ENCODE measurements around the gene NDUFS8. TPM values are rescaled to one million over a fixed set of nuclear protein-coding genes. Genes with fewer than 3 reads are reported as not detected.
A peak's percentile ranks its signal among the peaks of the same experiment; 100 is the strongest.

The NDUFS8 gene
- total and polyA plus RNA-seq, 2 of the 13 experiments (the other 11 are each of a cell fraction or from before 2014, with no cell fraction given) = 96.7 to 158 TPM

GRCh38 chr11:68038718-68039525, 8.4 kb downstream of the NDUFS8 start, which contains the start of gene TCIRG1 (continued):
- TF ChIP-seq ZNF251 (CRISPR knock-in tag; IDR thresholded peaks at IDR 0.05) = no peak
- 0 out of 2 replicates have a peak, but pooled peaks have one; percentile 4 for TF ChIP-seq NRL (CRISPR knock-in tag; IDR thresholded peaks at IDR 0.05; ENCODE audit: borderline replicate concordance)
- no peak for TF ChIP-seq SYNCRIP (IDR thresholded peaks at IDR 0.05; ENCODE audit: insufficient read depth, low read depth, low read length)
- TF ChIP-seq SOX13 (IDR thresholded peaks at IDR 0.05) = no peak
- TF ChIP-seq SOX13 (CRISPR knock-in tag; conservative IDR thresholded peaks at IDR 0.05 in 1 of 2, IDR thresholded peaks at IDR 0.05 in 1 of 2) = 0 out of 4 replicates have a peak, but pooled peaks of 1 of the 2 experiments have one; percentile 5
- TF ChIP-seq TAF1 (CRISPR knock-in tag; IDR thresholded peaks at IDR 0.05) = peak; percentile 65
- no peak for TF ChIP-seq ZHX2 (IDR thresholded peaks at IDR 0.05; ENCODE audit: low read depth)
- no peak for TF ChIP-seq ZHX2 (CRISPR knock-in tag; IDR thresholded peaks at IDR 0.05; ENCODE audit: borderline replicate concordance)
- no peak for TF ChIP-seq SP2 (CRISPR knock-in tag; IDR thresholded peaks at IDR 0.05)
- no peak; the same call in none of the 2 replicates for TF ChIP-seq ZFP91 (CRISPR knock-in tag; IDR thresholded peaks at IDR 0.05; ENCODE audit: borderline replicate concordance)
- TF ChIP-seq HINFP (CRISPR knock-in tag; IDR thresholded peaks at IDR 0.05; ENCODE audit: low read depth) = no peak; the same call in 1 of the 2 replicates
- TF ChIP-seq PRPF4 (IDR thresholded peaks at IDR 0.05; ENCODE audit: low read depth, low read length, poor library complexity, severe bottlenecking) = no peak
- no peak for TF ChIP-seq THAP11 (CRISPR knock-in tag; IDR thresholded peaks at IDR 0.05)
- TF ChIP-seq MTF1 (CRISPR knock-in tag; IDR thresholded peaks at IDR 0.05) = no peak
- TF ChIP-seq SMAD1 (CRISPR knock-in tag; IDR thresholded peaks at IDR 0.05; ENCODE audit: borderline replicate concordance, low read depth) = peak; percentile 9; the same call in 1 of the 2 replicates
- peak; percentile 38; the same call in 1 of the 2 replicates for TF ChIP-seq TGIF2 (CRISPR knock-in tag; IDR thresholded peaks at IDR 0.05)
- TF ChIP-seq FOXA3 (CRISPR knock-in tag; IDR thresholded peaks at IDR 0.05) = no peak
- 0 out of 2 replicates have a peak, but pooled peaks have one; percentile 25 for TF ChIP-seq ZNF138 (CRISPR knock-in tag; IDR thresholded peaks at IDR 0.05; ENCODE audit: low read depth)
- TF ChIP-seq ZNF510 (CRISPR knock-in tag; IDR thresholded peaks at IDR 0.05; ENCODE audit: low read depth) = no peak
